Right lobe of liver (tissue), 4 donors: Measurements from ENCODE around the gene TNIK.

Source experiments
- POLR2A ChIP-seq: fragments of 450-650 bp; IDR thresholded peaks from one replicate; pipeline ENCODE4 v1.6.1; 2017; ENCODE audit warnings: antibody characterized with exemption, mild to moderate bottlenecking
- TF ChIP-seq, protein P1 (sequence below), 4 donors: fragments of 200-600 bp in 3 of 4; fragments of 450-650 bp in 1 of 4; IDR thresholded peaks; one replicate each; pipeline versions ENCODE4 v1.5.1 to v1.8.0; 2016 to 2022; ENCODE audit warnings: antibody characterized with exemption in 4 of 4, mild to moderate bottlenecking in 2 of 4
- donor health status: DM: no; HTN: no; CAD: no.
- donor health status: DM: no; HTN: no; CAD: no.
- donor health status: DM: no; HTN: yes; CAD: no.

DNA sequence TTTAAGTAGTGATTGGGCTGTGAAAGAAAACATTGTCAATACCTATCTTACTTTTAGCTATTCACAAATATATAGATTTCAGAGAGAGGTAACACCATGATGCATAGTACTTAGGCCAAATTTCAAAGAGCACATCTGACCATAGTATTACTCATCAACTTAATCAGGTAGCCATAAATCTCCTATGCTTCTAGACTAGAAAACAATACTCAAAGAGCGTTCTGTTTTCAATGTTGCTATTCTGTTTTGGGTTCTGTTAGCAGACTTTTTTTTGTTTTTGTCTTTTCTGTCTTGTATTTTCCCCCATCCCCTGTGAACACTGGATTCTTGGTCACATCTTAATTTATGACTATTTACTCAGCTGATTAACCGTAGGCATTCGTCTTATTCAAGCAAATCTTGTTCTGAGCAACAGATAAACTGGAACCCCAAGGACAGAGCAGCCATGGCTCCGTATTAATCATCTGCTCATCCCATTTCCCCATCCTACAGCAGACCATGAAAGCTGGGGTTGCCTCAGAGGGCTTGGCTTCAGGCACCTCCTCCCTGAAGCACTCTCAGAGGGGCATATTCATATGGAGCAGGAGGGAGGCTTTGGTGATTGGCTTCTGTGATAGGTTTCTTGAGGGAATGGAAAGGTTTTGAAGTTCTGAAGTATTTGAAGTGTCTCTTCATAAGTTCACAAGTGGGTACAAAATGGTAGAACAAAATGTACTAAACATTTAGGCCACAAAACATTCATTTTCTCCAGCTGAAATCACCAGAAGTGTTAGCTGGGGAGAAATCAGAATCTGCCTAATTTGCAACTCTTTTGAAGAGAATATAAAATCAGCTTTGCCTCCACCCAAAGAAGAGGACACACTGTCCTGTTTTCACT, 105.3 kb downstream of the TNIK start:
- TF ChIP-seq, protein P1, sequence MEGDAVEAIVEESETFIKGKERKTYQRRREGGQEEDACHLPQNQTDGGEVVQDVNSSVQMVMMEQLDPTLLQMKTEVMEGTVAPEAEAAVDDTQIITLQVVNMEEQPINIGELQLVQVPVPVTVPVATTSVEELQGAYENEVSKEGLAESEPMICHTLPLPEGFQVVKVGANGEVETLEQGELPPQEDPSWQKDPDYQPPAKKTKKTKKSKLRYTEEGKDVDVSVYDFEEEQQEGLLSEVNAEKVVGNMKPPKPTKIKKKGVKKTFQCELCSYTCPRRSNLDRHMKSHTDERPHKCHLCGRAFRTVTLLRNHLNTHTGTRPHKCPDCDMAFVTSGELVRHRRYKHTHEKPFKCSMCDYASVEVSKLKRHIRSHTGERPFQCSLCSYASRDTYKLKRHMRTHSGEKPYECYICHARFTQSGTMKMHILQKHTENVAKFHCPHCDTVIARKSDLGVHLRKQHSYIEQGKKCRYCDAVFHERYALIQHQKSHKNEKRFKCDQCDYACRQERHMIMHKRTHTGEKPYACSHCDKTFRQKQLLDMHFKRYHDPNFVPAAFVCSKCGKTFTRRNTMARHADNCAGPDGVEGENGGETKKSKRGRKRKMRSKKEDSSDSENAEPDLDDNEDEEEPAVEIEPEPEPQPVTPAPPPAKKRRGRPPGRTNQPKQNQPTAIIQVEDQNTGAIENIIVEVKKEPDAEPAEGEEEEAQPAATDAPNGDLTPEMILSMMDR (IDR thresholded peaks at IDR 0.05) = no peak
- no peak for TF ChIP-seq POLR2A
